Keratinocyte (primary cell): ENCODE data around the gene TTLL5. TPM values are rescaled to one million over a fixed set of nuclear protein-coding genes. Genes with fewer than 3 reads are reported as not detected.

Source experiments
- DNase-seq: peaks from one replicate; pipeline ENCODE4 v3.0.0-alpha.2; 2011; ENCODE audit warnings: low read depth, missing footprints, low spot score
- FAIRE-seq: peaks from 2 replicates; lab custom pipeline; 2011; peaks lifted over from hg19 to GRCh38; lab: Jason Lieb, UNC
- H2AFZ ChIP-seq: 2 replicates; pipeline ENCODE4 v1.6.0; 2012; ENCODE audit warnings: low read length, control low read depth, inconsistent platforms; ENCODE audit not compliant: control insufficient read depth
- H3K27ac ChIP-seq: 2 replicates; pipeline ENCODE4 v1.5.1; 2011; ENCODE audit warnings: low read length; ENCODE audit not compliant: control insufficient read depth, insufficient read depth
- H3K27me3 ChIP-seq: 3 replicates; pipeline ENCODE4 v1.6.0; 2011; ENCODE audit warnings: low read length; ENCODE audit not compliant: control insufficient read depth, insufficient read depth; ENCODE audit errors: extremely low read depth
- H3K36me3 ChIP-seq, 2 experiments: 2 replicates in 1 of 2; 3 replicates in 1 of 2; pipeline ENCODE4 v1.5.1; 2011; ENCODE audit warnings: low read length in 2 of 2, mild to moderate bottlenecking in 1 of 2; ENCODE audit not compliant: control insufficient read depth in 2 of 2, insufficient read depth in 2 of 2; ENCODE audit errors: extremely low read depth in 1 of 2
- H3K4me1 ChIP-seq: 3 replicates; pipeline ENCODE4 v1.5.1; 2011; ENCODE audit warnings: low read length; ENCODE audit not compliant: control insufficient read depth, insufficient read depth; ENCODE audit errors: extremely low read depth
- H3K4me2 ChIP-seq: 3 replicates; pipeline ENCODE4 v1.6.0; 2011; ENCODE audit warnings: low read depth, low read length; ENCODE audit not compliant: control insufficient read depth, insufficient read depth; ENCODE audit errors: extremely low read depth
- H3K4me3 ChIP-seq, 3 experiments: fragments of 200-600 bp in 1 of 3; sonication (generic) in 1 of 3; 2 replicates in 2 of 3; 3 replicates in 1 of 3; pipeline ENCODE4 v1.5.1; 2011 to 2016; ENCODE audit warnings: low read length in 3 of 3, mild to moderate bottlenecking in 3 of 3, control low read depth in 2 of 3, inconsistent platforms in 1 of 3, low read depth in 1 of 3, mixed read lengths in 1 of 3, mixed run types in 1 of 3, moderate library complexity in 1 of 3; ENCODE audit not compliant: control insufficient read depth in 2 of 3, insufficient read depth in 2 of 3; ENCODE audit errors: extremely low read depth in 1 of 3
- H3K79me2 ChIP-seq: 2 replicates; pipeline ENCODE4 v1.6.0; 2012; ENCODE audit warnings: low read length; ENCODE audit not compliant: control insufficient read depth, insufficient read depth
- H3K9ac ChIP-seq: 3 replicates; pipeline ENCODE4 v1.6.0; 2011; ENCODE audit warnings: low read length; ENCODE audit not compliant: control insufficient read depth, insufficient read depth; ENCODE audit errors: extremely low read depth
- H3K9me1 ChIP-seq: 3 replicates; pipeline ENCODE4 v1.6.0; 2011; ENCODE audit warnings: low read length; ENCODE audit not compliant: control insufficient read depth, insufficient read depth; ENCODE audit errors: extremely low read depth
- H3K9me3 ChIP-seq: 2 replicates; pipeline ENCODE4 v1.5.1; 2012; ENCODE audit warnings: low read depth, low read length; ENCODE audit not compliant: control insufficient read depth
- H4K20me1 ChIP-seq: 3 replicates; pipeline ENCODE4 v1.6.0; 2011; ENCODE audit warnings: low read length; ENCODE audit not compliant: control insufficient read depth, insufficient read depth; ENCODE audit errors: extremely low read depth
- EZH2 ChIP-seq: IDR thresholded peaks from one replicate; pipeline ENCODE4 v1.6.1; 2012; ENCODE audit warnings: inconsistent platforms, mild to moderate bottlenecking, low read length, moderate library complexity
- dilution Hi-C: fragments of 300-500 bp; cut with MboI; formaldehyde crosslinking; loops from one replicate; pipeline ENCODE4 v1.7.0; 2020; ENCODE audit warnings: low sequenced_read_pairs; ENCODE audit not compliant: extremely low pct_ligation_motif_present
- polyA plus RNA-seq, 5 experiments: library from polyadenylated mRNA; depleted of rRNA in 3 of 5; stranded (reverse) in 3 of 5; stranded (forward) in 1 of 5; unstranded in 1 of 5; fragments of >200 nt; gene quantifications; 1 replicate in 1 of 5; 2 replicates in 3 of 5; 3 replicates in 1 of 5; pipeline versions ENCODE4 v1.2.1 to v1.2.3, GENCODE V29; 2011 to 2012; ENCODE audit warnings: missing spikeins in 2 of 5, low read depth in 1 of 5, low replicate concordance in 1 of 5
- TF ChIP-seq, protein P1 (sequence below), 3 experiments: IDR thresholded peaks in 1 of 3; conservative IDR thresholded peaks in 1 of 3; optimal IDR thresholded peaks in 1 of 3; 2 replicates in 2 of 3; 3 replicates in 1 of 3; pipeline versions ENCODE3 to v1.5.1; 2011; ENCODE audit warnings: low read length in 3 of 3, mild to moderate bottlenecking in 3 of 3, moderate library complexity in 2 of 3, control low read depth in 1 of 3, inconsistent platforms in 1 of 3; ENCODE audit not compliant: insufficient read depth in 2 of 3; ENCODE audit errors: extremely low read depth in 1 of 3

TTLL5 gene
- polyA plus RNA-seq, 1 donor (not counting 4 experiments of a cell fraction or from before 2014, with no cell fraction given) = 20.7 TPM

DNA sequence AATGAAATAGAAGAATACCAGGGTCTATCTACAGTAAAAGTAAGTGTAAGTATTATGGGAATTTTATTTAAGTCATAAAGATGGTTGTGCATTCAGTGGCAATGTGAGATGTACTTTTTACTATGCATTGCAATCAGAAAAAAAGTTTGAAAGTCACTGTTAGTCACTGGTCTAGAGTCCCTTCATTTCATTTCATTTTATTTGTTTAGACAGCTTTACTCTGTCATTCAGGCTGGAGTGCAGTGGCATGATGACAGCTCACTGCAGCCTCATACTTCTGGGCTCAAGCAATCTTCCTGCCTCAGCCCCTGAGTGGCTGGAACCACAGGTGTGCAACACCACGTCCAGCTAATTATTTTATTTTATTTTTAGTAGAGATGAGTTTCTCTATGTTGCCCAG is 278.2 kb downstream of the TTLL5 start:
- Histone ChIP-seq H3K9me3 (no peaks in the 10 kb centered on the region), H3K4me1 (no peaks in the 10 kb centered on the region), H3K27me3 (no peaks in the 10 kb centered on the region), H3K9me1 (no peaks in the 10 kb centered on the region), H3K79me2 (no peaks in the 10 kb centered on the region), H3K9ac (no peak overlapping the region), H3K36me3 (no peaks in the 10 kb centered on the region), H4K20me1 (no peaks in the 10 kb centered on the region), H2AFZ (no peak overlapping the region), H3K4me2 (no peak overlapping the region), H3K27ac (no peak overlapping the region), H3K4me3 (no peak overlapping the region)
- FAIRE-seq = no peak
- DNase-seq = no peak
- dilution Hi-C loops = no loop called here
- no peak for TF ChIP-seq EZH2
- TF ChIP-seq, protein P1, sequence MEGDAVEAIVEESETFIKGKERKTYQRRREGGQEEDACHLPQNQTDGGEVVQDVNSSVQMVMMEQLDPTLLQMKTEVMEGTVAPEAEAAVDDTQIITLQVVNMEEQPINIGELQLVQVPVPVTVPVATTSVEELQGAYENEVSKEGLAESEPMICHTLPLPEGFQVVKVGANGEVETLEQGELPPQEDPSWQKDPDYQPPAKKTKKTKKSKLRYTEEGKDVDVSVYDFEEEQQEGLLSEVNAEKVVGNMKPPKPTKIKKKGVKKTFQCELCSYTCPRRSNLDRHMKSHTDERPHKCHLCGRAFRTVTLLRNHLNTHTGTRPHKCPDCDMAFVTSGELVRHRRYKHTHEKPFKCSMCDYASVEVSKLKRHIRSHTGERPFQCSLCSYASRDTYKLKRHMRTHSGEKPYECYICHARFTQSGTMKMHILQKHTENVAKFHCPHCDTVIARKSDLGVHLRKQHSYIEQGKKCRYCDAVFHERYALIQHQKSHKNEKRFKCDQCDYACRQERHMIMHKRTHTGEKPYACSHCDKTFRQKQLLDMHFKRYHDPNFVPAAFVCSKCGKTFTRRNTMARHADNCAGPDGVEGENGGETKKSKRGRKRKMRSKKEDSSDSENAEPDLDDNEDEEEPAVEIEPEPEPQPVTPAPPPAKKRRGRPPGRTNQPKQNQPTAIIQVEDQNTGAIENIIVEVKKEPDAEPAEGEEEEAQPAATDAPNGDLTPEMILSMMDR (optimal IDR thresholded peaks at IDR 0.05 in 1 of 3, IDR thresholded peaks at IDR 0.05 in 1 of 3, conservative IDR thresholded peaks at IDR 0.05 in 1 of 3; ENCODE audit: extremely low read depth in 1 of 3, insufficient read depth in 2 of 3, low read length in 3 of 3) = no peak

- H3K4me2 ChIP-seq = no peak overlapping the region
- DNase-seq (no peak), FAIRE-seq (no peak)
- no peak overlapping the region for H2AFZ ChIP-seq
- no peak overlapping the region for H3K9ac ChIP-seq
- dilution Hi-C loops = no loop called here
- no peaks in the 10 kb centered on the region for H3K36me3 ChIP-seq
- H3K4me1 ChIP-seq = no peaks in the 10 kb centered on the region
- no peaks in the 10 kb centered on the region for H3K79me2 ChIP-seq
- no peaks in the 10 kb centered on the region for H3K9me1 ChIP-seq
- TF ChIP-seq, protein P1 (optimal IDR thresholded peaks at IDR 0.05 in 1 of 3, IDR thresholded peaks at IDR 0.05 in 1 of 3, conservative IDR thresholded peaks at IDR 0.05 in 1 of 3; ENCODE audit: extremely low read depth in 1 of 3, insufficient read depth in 2 of 3, low read length in 3 of 3) = no peak
- TF ChIP-seq EZH2 = no peak
- no peak overlapping the region for H3K4me3 ChIP-seq
- H3K27me3 ChIP-seq = no peaks in the 10 kb centered on the region
- no peak overlapping the region for H3K27ac ChIP-seq
- no peaks in the 10 kb centered on the region for H3K9me3 ChIP-seq
- no peaks in the 10 kb centered on the region for H4K20me1 ChIP-seq
Measured at GRCh38 chr14:75941030-75941429, 280.0 kb downstream of the TTLL5 start.
